B cell (primary cell): Measurements from ENCODE around the gene FARP2.

Experiments used
- CTCF ChIP-seq: fragments of 200-600 bp; IDR thresholded peaks from one replicate; pipeline ENCODE4 v1.8.0; 2022; ENCODE audit warnings: antibody characterized with exemption, mild to moderate bottlenecking
- EZH2 ChIP-seq: IDR thresholded peaks from 2 replicates; pipeline ENCODE4 v1.6.1; 2012; ENCODE audit warnings: borderline replicate concordance, low read depth, mild to moderate bottlenecking, moderate library complexity, low read length; ENCODE audit not compliant: insufficient read depth, poor library complexity, severe bottlenecking

- TF ChIP-seq EZH2, result no peak
- no peak for TF ChIP-seq CTCF
Observed at GRCh38 chr2:241381872-241382271, 25.8 kb downstream of the FARP2 start.
